ENCODE results near the gene EZR. TPM values are rescaled to one million over a fixed set of nuclear protein-coding genes. Genes with fewer than 3 reads are reported as not detected.
A peak's percentile ranks its signal among the peaks of the same experiment; 100 is the strongest.
"Not testable (repeated sequence)": the region's sequence is repeated elsewhere in the genome, so short reads cannot be mapped to it uniquely, and the experiment has no call there.

Gene EZR
- total and polyA plus RNA-seq, 8 donors, result 69.5 to 317 (median 218) TPM

DNA sequence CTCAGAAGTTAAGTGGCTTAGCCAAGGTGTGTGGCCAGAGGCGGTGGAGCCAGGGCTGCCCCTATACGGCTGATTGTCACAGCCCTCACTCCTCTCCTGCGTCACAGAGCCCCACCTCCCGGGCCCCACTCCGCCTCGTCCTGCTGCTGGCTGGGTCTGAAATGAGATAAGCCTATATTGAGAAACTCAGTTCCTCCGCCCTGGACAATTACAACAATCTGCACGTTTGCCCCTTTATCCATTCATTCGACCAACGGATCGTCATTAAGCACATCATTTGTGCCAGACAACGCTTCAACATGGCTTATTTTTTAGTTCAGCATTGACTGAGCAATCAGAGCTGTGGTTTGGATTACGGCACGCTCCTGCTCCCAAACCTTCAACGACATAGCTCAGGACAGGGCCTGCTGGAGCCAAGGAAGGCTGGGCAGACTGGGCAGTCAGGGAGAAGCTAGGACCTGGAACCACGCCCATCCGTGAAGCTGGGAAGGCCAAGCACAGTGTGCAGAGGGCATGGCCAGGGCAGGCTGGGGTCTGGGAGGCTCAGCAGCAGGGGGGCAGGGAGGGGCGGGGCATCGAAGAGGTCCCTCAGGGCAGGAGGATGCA lies 16.6 kb upstream of the EZR start:
- no peaks in the 10 kb centered on the region for H3K9me3 ChIP-seq
- TF ChIP-seq POLR2AphosphoS5 (IDR thresholded peaks at IDR 0.05) (peak; percentile 7 to 54 (median 9)), CTCF (IDR thresholded peaks at IDR 0.05) (no peak)
- no peaks in the 10 kb centered on the region for H3K36me3 ChIP-seq
- intact Hi-C loops (cut with DNase I; ENCODE audit: low total_unique reads), result no loop called here
- DNase-seq, result peak; percentile 85 to 94
- peaks cover 6 to 17% (median 11%) of the 10 kb centered on the region in 4 donors for H3K4me1 ChIP-seq
- peak overlapping the region; percentile 71 to 87 (median 82) for H3K27ac ChIP-seq
- 22 to 43% (median 31%) methylated on average over 19 of the region's 19 CpGs for WGBS, 5 donors
- H3K27me3 ChIP-seq, result no peaks in the 10 kb centered on the region
- peak overlapping the region in 1 of 4 donors; percentile 24 for H3K4me3 ChIP-seq

DNA sequence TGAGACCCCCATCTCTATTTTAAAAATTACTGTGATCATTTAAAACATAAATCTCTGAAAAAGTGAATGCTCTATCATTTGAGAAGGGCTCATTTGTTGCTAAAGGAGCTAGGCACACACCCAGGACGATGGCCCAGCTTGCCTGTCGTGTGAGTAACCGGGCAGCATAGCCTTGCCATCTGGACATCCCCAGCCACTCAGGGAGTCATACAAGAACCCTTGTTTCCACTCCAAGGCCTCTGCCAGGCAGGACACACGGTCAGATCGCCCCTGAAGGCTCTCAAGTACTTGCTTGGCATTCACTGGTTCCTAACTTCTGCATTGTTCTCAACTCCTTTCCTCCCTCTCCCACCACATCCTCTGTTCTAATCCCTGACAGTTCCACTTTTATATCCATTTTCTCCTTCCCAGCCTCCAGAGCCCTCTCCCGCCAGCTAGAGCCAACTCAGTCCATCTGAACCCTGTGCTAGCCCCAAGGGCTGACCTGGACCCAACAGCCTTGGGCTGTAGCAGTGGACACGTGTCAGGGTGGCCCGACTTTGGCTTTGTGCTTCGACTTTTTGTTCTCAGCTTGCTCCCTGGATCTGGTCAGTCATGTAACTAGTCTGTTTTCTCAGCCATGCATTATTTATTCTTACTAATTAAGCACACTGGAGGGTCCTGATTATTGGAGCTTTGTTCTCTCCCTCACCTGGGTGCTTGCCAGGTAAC lies 15.7 kb upstream of the EZR start:
- Histone ChIP-seq H3K9me3 (no peaks in the 10 kb centered on the region), H3K27me3 (no peaks in the 10 kb centered on the region), H3K4me3 (no peak overlapping the region), H3K4me1 (peaks cover 6 to 17% (median 11%) of the 10 kb centered on the region in 4 donors), H3K36me3 (no peaks in the 10 kb centered on the region), H3K27ac (peak overlapping the region; percentile 71 to 87 (median 82))
- intact Hi-C loops (cut with DNase I; ENCODE audit: low total_unique reads), result no loop called here
- TF ChIP-seq CTCF (IDR thresholded peaks at IDR 0.05) (no peak), POLR2A (IDR thresholded peaks at IDR 0.05) (no peak), EP300 (IDR thresholded peaks at IDR 0.05) (no peak), POLR2AphosphoS5 (IDR thresholded peaks at IDR 0.05) (no peak)
- 54 to 74% (median 60%) methylated on average over 9 of the region's 9 CpGs for WGBS, 5 donors
- peak in 1 of 2 donors; percentile 41 for DNase-seq

- H3K4me1 ChIP-seq, result peaks cover 6 to 17% (median 11%) of the 10 kb centered on the region in 4 donors
- H3K36me3 ChIP-seq; H3K27ac ChIP-seq; DNase-seq; H3K27me3 ChIP-seq; H3K4me3 ChIP-seq; H3K9me3 ChIP-seq; intact Hi-C loops (cut with DNase I; ENCODE audit: low total_unique reads): not testable (repeated sequence)
- WGBS, 5 donors, result 89 to 95% (median 94%) methylated on average over 9 of the region's 9 CpGs
Measured at GRCh38 chr6:158832807-158833206, 13.6 kb upstream of the EZR start.

DNA sequence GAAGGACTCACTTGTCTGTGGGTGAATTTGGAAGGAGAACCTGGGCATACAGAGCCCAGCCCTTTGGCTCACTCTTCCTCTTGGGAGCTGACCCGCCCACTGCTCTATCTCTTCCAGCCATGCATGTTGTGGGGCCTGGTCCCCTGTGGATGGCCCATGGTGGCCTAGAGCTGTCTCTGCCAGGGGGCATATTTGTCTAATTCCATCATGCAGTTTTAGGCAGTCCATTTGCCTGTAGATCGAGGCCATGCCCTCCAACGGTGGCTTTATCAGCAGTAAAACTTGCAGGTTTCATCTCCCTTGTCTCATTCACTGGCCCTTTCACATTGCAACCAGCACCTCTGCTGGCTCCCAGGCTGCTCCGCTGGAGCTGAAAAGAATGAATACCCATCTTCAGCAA lies 12.9 kb upstream of the EZR start:
- H3K9me3 ChIP-seq, result no peaks in the 10 kb centered on the region
- intact Hi-C loops (cut with DNase I; ENCODE audit: low total_unique reads), result no loop called here
- TF ChIP-seq CTCF (IDR thresholded peaks at IDR 0.05), result no peak
- no peak for TF ChIP-seq POLR2AphosphoS5 (IDR thresholded peaks at IDR 0.05)
- no peak for TF ChIP-seq EP300 (IDR thresholded peaks at IDR 0.05)
- TF ChIP-seq POLR2A (IDR thresholded peaks at IDR 0.05), result no peak
- no peak overlapping the region for H3K4me3 ChIP-seq
- DNase-seq, result no peak
- no peaks in the 10 kb centered on the region for H3K27me3 ChIP-seq
- no peaks in the 10 kb centered on the region for H3K36me3 ChIP-seq
- H3K27ac ChIP-seq, result no peak overlapping the region
- H3K4me1 ChIP-seq, result peaks cover 6 to 17% (median 11%) of the 10 kb centered on the region in 4 donors
- WGBS, 5 donors, result 81 to 90% (median 87%) methylated on average over 4 of the region's 4 CpGs

- Histone ChIP-seq H3K27ac (no peak overlapping the region), H3K4me3 (no peak overlapping the region), H3K36me3 (no peaks in the 10 kb centered on the region), H3K4me1 (peaks cover 6 to 17% (median 11%) of the 10 kb centered on the region in 4 donors), H3K9me3 (no peaks in the 10 kb centered on the region), H3K27me3 (no peaks in the 10 kb centered on the region)
- intact Hi-C loops (cut with DNase I; ENCODE audit: low total_unique reads), result no loop called here
- WGBS, 5 donors, result 90 to 97% (median 94%) methylated on average over 8 of the region's 8 CpGs
- no peak for TF ChIP-seq POLR2A (IDR thresholded peaks at IDR 0.05)
- no peak for TF ChIP-seq EP300 (IDR thresholded peaks at IDR 0.05)
- TF ChIP-seq CTCF (IDR thresholded peaks at IDR 0.05), result no peak
- no peak for TF ChIP-seq POLR2AphosphoS5 (IDR thresholded peaks at IDR 0.05)
- no peak for DNase-seq
Measured at GRCh38 chr6:158831571-158831970, 12.4 kb upstream of the EZR start.
